B cell (primary cell): ENCODE measurements around the gene IYD.

Experiments used
- CTCF ChIP-seq: fragments of 200-600 bp; IDR thresholded peaks from one replicate; pipeline ENCODE4 v1.8.0; 2022; ENCODE audit warnings: antibody characterized with exemption, mild to moderate bottlenecking
- EZH2 ChIP-seq: IDR thresholded peaks from 2 replicates; pipeline ENCODE4 v1.6.1; 2012; ENCODE audit warnings: borderline replicate concordance, low read depth, mild to moderate bottlenecking, moderate library complexity, low read length; ENCODE audit not compliant: insufficient read depth, poor library complexity, severe bottlenecking

GRCh38 chr6:150452428-150453243, 83.8 kb downstream of the IYD start:
- no peak for TF ChIP-seq CTCF
- no peak for TF ChIP-seq EZH2
